HG03135 (cell line): ENCODE results near the gene PKD2L1.
"Not testable (repeated sequence)": the region's sequence is repeated elsewhere in the genome, so short reads cannot be mapped to it uniquely, and the experiment has no call there.

Source experiments
- ATAC-seq: cut with Tn5 transposase; IDR thresholded peaks from one replicate; pipeline ENCODE4 v1.9.1; 2021; ENCODE audit warnings: mild to moderate bottlenecking, moderate library complexity; ENCODE audit not compliant: unreplicated experiment

The PKD2L1 gene

DNA sequence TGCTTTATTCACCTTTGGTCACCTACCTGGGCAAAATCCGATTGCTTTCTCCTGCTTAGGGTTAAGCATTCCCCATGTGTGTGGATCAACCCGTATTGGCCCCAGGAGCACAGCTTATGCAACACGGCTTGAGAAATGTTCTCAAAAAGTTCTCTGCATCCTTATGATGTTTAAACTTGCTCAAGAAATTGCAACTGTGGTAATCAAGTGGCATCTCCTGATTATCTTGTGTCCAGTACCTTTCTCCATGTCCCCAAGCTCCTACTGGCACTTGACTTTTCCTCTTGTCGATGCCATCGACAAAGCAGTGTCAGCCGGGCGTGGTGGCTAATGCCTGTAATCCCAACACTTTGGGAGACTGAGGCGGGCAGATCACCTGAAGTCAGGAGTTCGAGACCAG, 4.7 kb upstream of the PKD2L1 start:
- ATAC-seq, result no peak

GRCh38 chr10:100333661-100334440, 3.8 kb upstream of the PKD2L1 start:
- no peak for ATAC-seq

DNA sequence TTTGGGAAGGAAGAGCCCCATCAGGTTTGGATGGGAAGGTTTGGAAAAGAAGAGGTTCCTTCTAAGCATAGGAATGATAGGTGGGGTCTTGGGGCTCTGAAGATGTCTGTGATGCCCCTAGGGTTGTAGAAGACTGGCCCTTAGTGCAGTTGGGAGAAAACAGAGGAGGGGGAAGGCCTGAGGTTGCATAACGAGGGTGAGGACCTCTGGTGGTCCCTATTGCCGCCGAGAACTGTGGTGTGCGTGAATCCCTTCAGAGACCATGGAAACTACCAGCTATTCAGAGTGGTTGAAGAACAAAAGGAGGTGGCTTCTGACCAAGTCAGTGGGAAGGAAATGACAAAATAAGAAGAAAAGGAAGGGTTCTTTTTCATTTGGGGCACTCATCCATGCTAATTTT, 3.1 kb upstream of the PKD2L1 start:
- ATAC-seq, result no peak

DNA sequence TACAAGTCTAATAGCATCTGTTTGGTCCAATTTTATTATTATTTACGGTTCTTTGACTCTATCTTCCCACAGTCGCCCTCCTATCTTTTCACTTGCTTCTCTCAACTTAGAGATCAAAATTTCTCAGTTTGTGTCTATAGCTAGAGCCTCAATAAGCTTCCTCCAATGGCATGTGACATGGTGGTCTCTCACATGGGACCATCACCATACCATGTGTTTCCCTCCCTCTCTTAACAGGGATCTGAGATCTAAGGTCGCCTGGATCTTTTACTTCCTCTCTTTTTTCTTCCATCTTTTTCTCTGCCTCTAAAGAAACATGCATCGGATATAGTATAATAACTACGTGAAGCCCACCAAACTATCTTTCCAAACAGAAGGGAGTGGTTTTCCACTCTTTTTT, 1.8 kb downstream of the PKD2L1 start:
- ATAC-seq, result no peak

DNA sequence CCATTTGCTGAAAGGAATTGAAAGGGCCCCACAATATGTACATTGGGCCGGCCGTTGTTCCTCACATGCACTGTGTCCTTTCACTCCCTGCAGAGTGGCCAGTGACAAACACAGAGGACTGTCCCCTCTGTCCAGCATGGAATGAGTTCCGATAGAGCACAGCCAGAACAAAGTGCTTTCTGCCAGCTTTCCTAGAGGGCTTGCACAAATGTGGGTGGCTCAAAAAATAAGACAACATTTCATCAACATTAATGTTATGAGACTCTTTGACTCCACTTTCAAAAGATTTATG, 2.4 kb downstream of the PKD2L1 start:
- ATAC-seq, result no peak

GRCh38 chr10:100327007-100327717, 2.9 kb downstream of the PKD2L1 start:
- ATAC-seq, result peak; percentile 98

DNA sequence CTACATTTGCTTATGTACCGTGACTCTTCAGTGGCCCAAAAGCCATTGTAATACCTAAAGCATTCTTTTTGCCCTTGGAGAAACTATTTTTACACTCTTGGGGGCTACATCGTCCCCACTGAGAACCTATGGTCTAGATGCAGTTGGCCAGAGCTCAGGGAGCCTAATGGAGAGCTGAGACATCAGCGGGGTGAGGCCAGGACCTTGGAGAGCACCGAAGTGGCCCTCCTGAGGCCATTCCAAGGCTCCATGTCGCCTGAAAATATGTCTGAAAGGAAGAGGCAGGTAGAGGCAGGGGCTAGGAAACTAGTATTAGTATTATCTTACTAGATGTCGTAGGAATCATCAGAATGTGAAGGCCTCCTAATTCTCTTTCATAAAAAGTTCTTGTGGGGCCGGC, 4.9 kb downstream of the PKD2L1 start:
- no peak for ATAC-seq

DNA sequence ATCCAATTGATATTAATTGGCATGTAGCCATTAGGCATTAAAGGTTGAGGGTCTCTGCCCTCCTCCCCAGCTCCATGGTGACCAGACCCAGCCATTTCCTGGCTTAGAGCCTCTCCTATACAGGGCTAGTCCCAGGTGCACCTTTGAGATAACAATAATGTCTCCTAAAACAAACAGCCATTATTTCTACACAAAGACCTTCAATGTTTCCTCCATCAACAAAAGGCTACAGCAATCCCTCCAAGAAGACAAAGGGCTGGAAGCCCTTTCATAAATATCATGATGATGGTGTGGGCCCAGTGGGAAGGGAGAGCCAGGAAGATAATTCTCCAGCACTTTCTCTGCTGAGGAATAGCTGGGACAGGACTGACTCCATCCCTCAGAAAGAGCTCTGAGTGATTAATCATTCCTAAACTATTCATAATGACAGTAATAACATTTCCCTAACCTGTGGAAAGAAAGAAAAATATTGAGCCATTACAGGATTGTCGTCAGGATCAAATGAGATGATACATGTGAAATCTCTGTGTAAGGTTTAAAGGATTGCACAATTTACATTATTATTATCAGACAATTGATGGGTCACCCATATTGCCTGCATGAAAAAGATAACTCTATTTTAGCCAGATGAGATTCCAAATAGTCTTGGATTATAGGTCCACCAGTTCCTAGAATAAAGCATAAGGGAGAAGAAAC, 10.2 kb downstream of the PKD2L1 start:
- ATAC-seq, result no peak

DNA sequence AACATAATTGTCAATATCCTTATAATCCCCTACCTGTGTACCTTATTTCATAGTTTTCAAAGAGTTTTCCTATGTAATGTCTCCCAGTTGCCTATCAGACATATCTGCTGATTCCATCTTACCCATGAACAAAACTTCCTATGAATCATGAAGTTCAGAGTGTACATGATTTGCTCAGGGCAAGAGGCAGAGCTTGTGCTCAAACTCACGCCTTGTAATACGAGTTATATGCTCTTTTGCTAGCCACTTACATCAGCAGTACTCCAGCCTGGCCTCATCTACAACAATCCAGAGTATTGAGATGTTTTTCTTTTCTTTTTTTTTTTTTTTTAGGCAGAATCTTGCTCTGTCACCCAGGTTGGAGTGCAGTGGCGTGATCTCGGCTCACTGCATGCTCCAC, 11.8 kb downstream of the PKD2L1 start:
- no peak for ATAC-seq

- ATAC-seq, result no peak
Observed at GRCh38 chr10:100315615-100316014, 14.4 kb downstream of the PKD2L1 start.

DNA sequence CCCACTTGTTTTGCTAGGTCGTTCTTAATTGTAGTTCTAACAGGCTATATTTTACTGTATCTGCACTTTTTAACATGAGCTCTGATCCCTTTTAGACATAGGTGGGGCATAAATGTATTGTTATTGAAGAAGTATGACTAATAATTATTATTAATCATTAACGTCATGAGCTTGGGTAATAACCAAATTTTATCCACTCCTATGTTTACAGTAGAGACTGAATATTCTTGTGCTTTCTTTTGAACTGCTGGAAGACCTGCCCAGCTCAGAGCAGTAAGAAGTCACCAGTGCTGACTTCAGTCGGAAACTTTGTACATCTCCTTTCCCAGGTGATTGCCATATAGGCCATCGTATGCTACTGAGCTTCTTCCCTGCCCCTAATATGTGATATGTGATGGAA, 18.7 kb downstream of the PKD2L1 start:
- ATAC-seq, result no peak

GRCh38 chr10:100307684-100308083, 22.3 kb downstream of the PKD2L1 start:
- ATAC-seq, result no peak

DNA sequence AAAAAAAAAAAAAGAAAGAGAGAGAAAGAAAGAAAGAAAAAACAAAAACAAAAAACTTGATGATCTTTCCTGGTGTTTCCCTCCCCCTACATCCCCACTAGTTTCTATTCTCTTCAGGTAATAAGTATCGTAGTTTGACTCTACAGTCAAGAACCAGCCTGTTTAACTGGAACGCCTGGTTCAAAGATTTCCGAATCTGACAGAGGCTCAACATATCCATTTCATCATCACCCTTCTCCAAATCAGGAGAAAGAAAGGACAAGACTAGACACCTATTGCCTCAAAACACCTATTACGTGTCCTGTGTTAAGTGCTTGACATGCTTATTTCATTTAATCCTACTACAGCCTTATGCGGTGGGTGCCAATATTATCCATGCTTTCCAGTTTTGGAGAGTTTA, 23.2 kb downstream of the PKD2L1 start:
- no peak for ATAC-seq

DNA sequence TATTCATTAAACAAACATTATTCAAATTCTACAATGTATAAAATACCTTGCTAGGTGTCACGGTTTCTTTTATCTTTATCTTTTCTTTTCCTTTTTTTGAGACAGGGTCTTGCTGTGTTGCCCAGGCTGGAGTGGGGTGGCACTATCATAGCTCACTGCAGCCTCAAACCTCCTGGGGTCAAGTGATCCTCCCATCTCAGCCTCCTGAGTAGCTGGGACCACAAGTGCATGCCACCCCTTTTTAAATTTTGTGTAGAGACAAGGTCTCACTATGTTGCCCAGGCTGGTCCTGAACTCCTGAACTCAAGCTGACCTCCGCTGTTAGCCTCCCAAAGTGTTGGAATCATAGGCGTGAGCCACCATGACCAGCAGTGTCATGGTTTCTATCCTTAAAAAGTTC, 25.6 kb downstream of the PKD2L1 start:
- no peak for ATAC-seq

GRCh38 chr10:100303724-100304319, 26.2 kb downstream of the PKD2L1 start:
- no peak for ATAC-seq

- not testable (repeated sequence) for ATAC-seq
Observed at GRCh38 chr10:100301123-100301522, 28.9 kb downstream of the PKD2L1 start.

DNA sequence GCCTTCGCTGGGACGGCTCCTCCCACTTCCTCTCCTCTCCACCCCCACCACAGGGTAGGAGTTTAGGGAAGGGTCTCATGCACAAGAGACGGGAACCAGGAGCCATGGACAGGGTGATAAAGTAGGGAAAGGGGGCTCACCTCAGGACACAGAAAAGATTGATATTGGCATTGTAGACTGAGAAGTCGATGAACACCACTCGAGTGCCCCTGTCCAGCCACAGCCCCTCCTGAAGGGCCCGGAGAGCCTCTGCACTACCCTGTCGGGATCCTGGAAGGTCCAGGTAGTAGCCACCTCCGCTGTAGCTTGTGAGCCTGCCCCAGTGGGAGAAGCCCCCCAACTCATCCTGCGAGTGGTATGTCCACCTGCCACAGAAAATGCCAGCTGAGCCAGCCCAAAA, 32.8 kb downstream of the PKD2L1 start:
- no peak for ATAC-seq

- no peak for ATAC-seq
Observed at GRCh38 chr10:100293066-100293465, 37.0 kb downstream of the PKD2L1 start.

GRCh38 chr10:100292300-100292699, 37.7 kb downstream of the PKD2L1 start:
- not testable (repeated sequence) for ATAC-seq

GRCh38 chr10:100291356-100291755, 38.7 kb downstream of the PKD2L1 start:
- ATAC-seq, result no peak

GRCh38 chr10:100289641-100290040, 40.4 kb downstream of the PKD2L1 start:
- ATAC-seq, result no peak

DNA sequence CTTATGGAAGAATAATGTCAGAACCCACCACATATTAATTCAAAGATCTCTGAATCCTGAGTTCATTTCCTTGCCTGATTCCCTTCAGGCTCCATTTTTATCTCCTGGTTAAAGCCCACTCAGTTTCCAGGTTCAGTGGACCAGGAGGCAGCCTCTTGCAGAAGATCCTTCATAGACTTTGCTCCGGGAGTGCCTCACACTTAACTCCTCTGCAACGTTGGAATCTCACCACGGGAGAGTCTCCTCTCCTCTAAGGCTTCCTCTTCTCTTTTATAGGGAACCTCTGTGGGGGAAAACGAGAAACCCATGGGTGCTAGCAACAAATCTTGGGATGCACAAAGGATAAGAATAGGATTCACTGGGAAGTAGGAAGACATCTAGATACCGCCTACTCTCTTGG, 41.8 kb downstream of the PKD2L1 start:
- no peak for ATAC-seq
